Testis (tissue), 3 donors: Measurements from ENCODE around the gene ZCCHC7. TPM values are rescaled to one million over a fixed set of nuclear protein-coding genes. Genes with fewer than 3 reads are reported as not detected.
"Not testable (repeated sequence)": the region's sequence is repeated elsewhere in the genome, so short reads cannot be mapped to it uniquely, and the experiment has no call there.

ENCODE experiments used
- DNase-seq: peaks from one replicate; pipeline ENCODE4 v3.0.0-alpha.2; 2019
- H3K27ac ChIP-seq, 2 donors: fragments of 200-600 bp; sonication (generic); one replicate each; pipeline ENCODE4 v1.5.1; 2019
- H3K27me3 ChIP-seq: fragments of 200-600 bp; sonication (generic); one replicate; pipeline ENCODE4 v1.5.1; 2019
- H3K36me3 ChIP-seq: fragments of 200-600 bp; sonication (generic); one replicate; pipeline ENCODE4 v1.5.1; 2017; ENCODE audit warnings: low read depth; ENCODE audit errors: missing control alignments
- H3K4me1 ChIP-seq: fragments of 200-600 bp; sonication (generic); one replicate; pipeline ENCODE4 v1.5.1; 2019
- H3K4me3 ChIP-seq, 2 donors: fragments of 200-600 bp; sonication (generic); one replicate each; pipeline ENCODE4 v1.5.1; 2017 to 2019
- H3K9me3 ChIP-seq: fragments of 200-600 bp; sonication (generic); one replicate; pipeline ENCODE4 v1.5.1; 2017
- CTCF ChIP-seq, 3 experiments: fragments of 450-650 bp in 2 of 3; fragments of 200-600 bp in 1 of 3; sonication (generic) in 1 of 3; IDR thresholded peaks; one replicate each; pipeline ENCODE4 v1.5.1; 2016 to 2019; ENCODE audit warnings: antibody characterized with exemption in 3 of 3, mild to moderate bottlenecking in 2 of 3, moderate library complexity in 1 of 3
- POLR2A ChIP-seq: fragments of 450-650 bp; IDR thresholded peaks from one replicate; pipeline ENCODE4 v1.6.1; 2017; ENCODE audit warnings: antibody characterized with exemption, mild to moderate bottlenecking, moderate library complexity
- WGBS, 2 donors: methylation state at CpG; one replicate each; pipeline ENCODE4 v1.1.5; 2018; 5-methylcytosine and 5-hydroxymethylcytosine counted together
- intact Hi-C: fragments of 100-400 bp; cut with DNase I; formaldehyde crosslinking; loops from one replicate; pipeline ENCODE4 v1.15.1; 2023; ENCODE audit warnings: low total_unique reads
- polyA plus RNA-seq: library from polyadenylated mRNA; stranded (reverse); fragments of 350-450 nt; fragmentation: Illumina TruSeq; extraction: RNeasy Lipid Tissue Mini Kit (QIAGEN cat#74804); gene quantifications from one replicate; pipeline ENCODE4 v1.2.3, GENCODE V29; 2014; ENCODE audit warnings: low read depth, low replicate concordance; ENCODE audit not compliant: insufficient read depth
- total RNA-seq, 2 donors: library from RNA; depleted of rRNA; stranded (reverse); fragments of >200 nt; gene quantifications; one replicate each; pipeline ENCODE4 v1.2.3, GENCODE V29; 2016

The ZCCHC7 gene
- total and polyA plus RNA-seq, 3 donors from 2014 or later = 14.4 to 20.6 (median 18.5) TPM

- H3K36me3 ChIP-seq = no peaks in the 10 kb centered on the region
- 89 to 95% methylated on average over 1 of the region's 1 CpG for WGBS, 2 donors
- no peak for DNase-seq
- no peak overlapping the region for H3K4me3 ChIP-seq
- H3K9me3 ChIP-seq = no peaks in the 10 kb centered on the region
- no peak for TF ChIP-seq CTCF (IDR thresholded peaks at IDR 0.05)
- no peak for TF ChIP-seq POLR2A
- intact Hi-C loops = no loop called here
- H3K4me1 ChIP-seq = peaks cover 6% of the 10 kb centered on the region
- no peak overlapping the region for H3K27ac ChIP-seq
- no peaks in the 10 kb centered on the region for H3K27me3 ChIP-seq
Measured at GRCh38 chr9:37201581-37201980, 81.2 kb downstream of the ZCCHC7 start.

GRCh38 chr9:37202091-37202490 lies 81.7 kb downstream of the ZCCHC7 start:
- no peak for DNase-seq
- no peaks in the 10 kb centered on the region for H3K27me3 ChIP-seq
- H3K4me1 ChIP-seq = peaks cover under 1% of the 10 kb centered on the region
- intact Hi-C loops = no loop called here
- H3K27ac ChIP-seq = no peak overlapping the region
- no peak overlapping the region for H3K4me3 ChIP-seq
- no peak for TF ChIP-seq CTCF (IDR thresholded peaks at IDR 0.05)
- TF ChIP-seq POLR2A = no peak
- H3K9me3 ChIP-seq = no peaks in the 10 kb centered on the region
- H3K36me3 ChIP-seq = no peaks in the 10 kb centered on the region

- intact Hi-C loops, H3K4me3 ChIP-seq, H3K36me3 ChIP-seq, DNase-seq, H3K9me3 ChIP-seq, H3K4me1 ChIP-seq, H3K27me3 ChIP-seq, H3K27ac ChIP-seq: not testable (repeated sequence)
- WGBS, 2 donors = 92 to 98% methylated on average over 4 of the region's 4 CpGs
Measured at GRCh38 chr9:37203456-37203855, 83.1 kb downstream of the ZCCHC7 start.

- Histone ChIP-seq H3K4me3 (no peak overlapping the region), H3K27me3 (no peaks in the 10 kb centered on the region), H3K27ac (no peak overlapping the region), H3K36me3 (no peaks in the 10 kb centered on the region), H3K4me1 (no peaks in the 10 kb centered on the region), H3K9me3 (no peaks in the 10 kb centered on the region)
- intact Hi-C loops = no loop called here
- no peak for DNase-seq
- 93% methylated on average over 10 of the region's 10 CpGs for WGBS, 2 donors
- TF ChIP-seq CTCF (IDR thresholded peaks at IDR 0.05) (no peak), POLR2A (no peak)
Measured at GRCh38 chr9:37206121-37206620, 85.8 kb downstream of the ZCCHC7 start.

- WGBS, 2 donors = 32 to 41% methylated on average over 2 of the region's 2 CpGs
- intact Hi-C loops = no loop called here
- no peaks in the 10 kb centered on the region for H3K4me1 ChIP-seq
- no peaks in the 10 kb centered on the region for H3K36me3 ChIP-seq
- no peak overlapping the region for H3K4me3 ChIP-seq
- DNase-seq = no peak
- no peaks in the 10 kb centered on the region for H3K27me3 ChIP-seq
- H3K27ac ChIP-seq = no peak overlapping the region
- no peak for TF ChIP-seq POLR2A
- no peak for TF ChIP-seq CTCF (IDR thresholded peaks at IDR 0.05)
- H3K9me3 ChIP-seq = no peaks in the 10 kb centered on the region
Measured at GRCh38 chr9:37209431-37210386, 89.3 kb downstream of the ZCCHC7 start.
